BJ (cell line): ENCODE results near the gene STK39. TPM values are rescaled to one million over a fixed set of nuclear protein-coding genes. Genes with fewer than 3 reads are reported as not detected.
A peak's percentile ranks its signal among the peaks of the same experiment; 100 is the strongest.

Experiments
- CTCF ChIA-PET: fragments of 350-600 bp; formaldehyde crosslinking; extraction: SDS; loops from one replicate; lab custom pipeline; 2021; ENCODE audit warnings: antibody characterized with exemption, inconsistent platforms; lab: Yijun Ruan, JAX
- POLR2A ChIA-PET: fragments of 300-600 bp; sonication (Branson Sonifier 250); formaldehyde crosslinking; extraction: SDS; loops from one replicate; lab custom pipeline; 2021; ENCODE audit warnings: antibody characterized with exemption; lab: Charles Lee
- DNase-seq: peaks from one replicate; pipeline ENCODE4 v3.0.0-alpha.2; 2011; ENCODE audit warnings: low read depth
- H3K27me3 ChIP-seq: 2 replicates; pipeline ENCODE4 v1.6.0; 2011; ENCODE audit warnings: low read length; ENCODE audit not compliant: control insufficient read depth, insufficient read depth
- H3K36me3 ChIP-seq: 2 replicates; pipeline ENCODE4 v1.5.1; 2011; ENCODE audit warnings: low read length; ENCODE audit not compliant: control insufficient read depth, insufficient read depth
- H3K4me3 ChIP-seq: 2 replicates; pipeline ENCODE4 v1.5.1; 2011; ENCODE audit warnings: low read depth, mild to moderate bottlenecking, control low read depth, low read length
- polyA plus RNA-seq: library from polyadenylated mRNA; depleted of rRNA; stranded (reverse); fragments of >200 nt; gene quantifications from 2 replicates; pipeline ENCODE4 v1.2.3, GENCODE V29; 2011
- TF ChIP-seq, protein P1 (sequence below): IDR thresholded peaks from 2 replicates; pipeline ENCODE4 v1.5.1; 2011; ENCODE audit warnings: low read depth, mild to moderate bottlenecking, control low read depth, inconsistent platforms, low read length, moderate library complexity; ENCODE audit not compliant: insufficient read depth

STK39 gene
- polyA plus RNA-seq, 1 experiment: 7.6 TPM

DNA sequence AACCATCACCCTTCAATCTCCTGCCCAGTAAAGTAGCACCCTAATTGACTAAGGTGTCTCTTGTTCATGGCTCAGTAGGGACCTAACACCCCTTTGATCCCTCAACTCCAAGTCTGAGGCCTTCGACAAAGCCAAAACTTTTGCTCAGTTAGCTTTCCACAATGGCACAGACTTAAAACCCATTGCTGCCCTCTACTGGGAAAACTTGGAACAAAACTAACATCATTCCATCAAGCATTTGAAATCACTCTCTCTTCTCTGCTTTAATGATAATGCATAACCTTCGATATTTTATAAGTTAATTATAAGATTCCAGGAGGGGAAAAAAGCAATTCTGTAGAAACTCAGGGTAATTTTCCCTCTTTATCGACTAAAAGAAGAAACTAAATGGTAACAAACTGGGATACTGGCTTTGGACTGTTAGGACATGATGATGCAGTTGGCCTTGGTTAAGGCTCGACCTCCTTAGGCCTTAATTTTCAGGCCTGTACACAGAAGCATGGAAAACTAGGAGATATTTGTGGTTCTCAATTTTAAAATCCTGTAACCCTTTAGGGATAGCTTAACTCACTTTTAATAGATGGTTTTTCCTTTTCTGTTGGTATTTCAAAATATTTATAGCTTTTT is 127.8 kb downstream of the STK39 start:
- no peaks in the 10 kb centered on the region for H3K27me3 ChIP-seq
- POLR2A ChIA-PET: interaction anchor here (0.5 kb wide), 1 partner anchor 154 kb away, joined by 6 read pairs; no protein-coding TSS in a partner anchor
- no peaks in the 10 kb centered on the region; the same call in 1 of the 2 replicates for H3K36me3 ChIP-seq
- TF ChIP-seq, protein P1, sequence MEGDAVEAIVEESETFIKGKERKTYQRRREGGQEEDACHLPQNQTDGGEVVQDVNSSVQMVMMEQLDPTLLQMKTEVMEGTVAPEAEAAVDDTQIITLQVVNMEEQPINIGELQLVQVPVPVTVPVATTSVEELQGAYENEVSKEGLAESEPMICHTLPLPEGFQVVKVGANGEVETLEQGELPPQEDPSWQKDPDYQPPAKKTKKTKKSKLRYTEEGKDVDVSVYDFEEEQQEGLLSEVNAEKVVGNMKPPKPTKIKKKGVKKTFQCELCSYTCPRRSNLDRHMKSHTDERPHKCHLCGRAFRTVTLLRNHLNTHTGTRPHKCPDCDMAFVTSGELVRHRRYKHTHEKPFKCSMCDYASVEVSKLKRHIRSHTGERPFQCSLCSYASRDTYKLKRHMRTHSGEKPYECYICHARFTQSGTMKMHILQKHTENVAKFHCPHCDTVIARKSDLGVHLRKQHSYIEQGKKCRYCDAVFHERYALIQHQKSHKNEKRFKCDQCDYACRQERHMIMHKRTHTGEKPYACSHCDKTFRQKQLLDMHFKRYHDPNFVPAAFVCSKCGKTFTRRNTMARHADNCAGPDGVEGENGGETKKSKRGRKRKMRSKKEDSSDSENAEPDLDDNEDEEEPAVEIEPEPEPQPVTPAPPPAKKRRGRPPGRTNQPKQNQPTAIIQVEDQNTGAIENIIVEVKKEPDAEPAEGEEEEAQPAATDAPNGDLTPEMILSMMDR: peak; percentile 65
- no peak overlapping the region for H3K4me3 ChIP-seq
- CTCF ChIA-PET: interaction anchor here (0.5 to 5.7 kb wide), 47 partner anchors 9 to 1580 kb away, joined by 3 to 101 read pairs (median 4); no protein-coding TSS in a partner anchor
- DNase-seq: peak; percentile 8

GRCh38 chr2:168118733-168119514 is 128.5 kb downstream of the STK39 start:
- H3K36me3 ChIP-seq: no peaks in the 10 kb centered on the region; the same call in 1 of the 2 replicates
- ChIA-PET CTCF (interaction anchor here (0.6 to 5.7 kb wide), 51 partner anchors 9 to 1579 kb away, joined by 3 to 101 read pairs (median 4); no protein-coding TSS in a partner anchor), POLR2A (interaction anchor here (0.5 to 0.6 kb wide), 2 partner anchors 154 to 196 kb away, joined by 3 to 6 read pairs; no protein-coding TSS in a partner anchor)
- peak; percentile 14 for DNase-seq
- H3K27me3 ChIP-seq: no peaks in the 10 kb centered on the region
- TF ChIP-seq, protein P1: peak; percentile 68
- H3K4me3 ChIP-seq: no peak overlapping the region

- H3K36me3 ChIP-seq: no peaks in the 10 kb centered on the region; the same call in 1 of the 2 replicates
- no peak for DNase-seq
- H3K4me3 ChIP-seq: no peak overlapping the region
- TF ChIP-seq, protein P1: peak; percentile 31; the same call in 1 of the 2 replicates
- no peaks in the 10 kb centered on the region for H3K27me3 ChIP-seq
- ChIA-PET CTCF (interaction anchor here (0.8 to 5.7 kb wide), 7 partner anchors 10 to 1577 kb away, joined by 3 to 101 read pairs (median 7); no protein-coding TSS in a partner anchor), POLR2A (no interaction called here)
These were observed 130.9 kb downstream of the STK39 start for GRCh38 chr2:168116448-168116847.

DNA sequence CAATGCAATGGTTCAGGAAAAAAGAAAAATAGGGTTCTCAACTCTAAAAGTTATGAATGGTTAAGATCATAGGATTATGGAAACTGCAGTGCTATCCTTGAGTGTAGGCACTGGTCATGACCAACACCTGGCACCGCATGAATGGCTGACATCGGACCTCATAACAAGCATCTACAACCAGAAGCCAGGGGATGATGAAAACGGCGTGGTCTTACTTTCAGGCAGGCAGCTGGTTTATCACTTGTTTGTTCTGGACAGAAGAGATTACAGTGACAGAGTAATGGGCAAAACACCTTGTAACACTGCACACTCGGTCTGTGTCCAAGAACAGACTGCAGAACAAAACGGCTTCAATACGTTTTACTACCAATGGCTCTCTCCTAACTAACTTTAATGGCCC is 132.8 kb downstream of the STK39 start:
- no peak for DNase-seq
- Histone ChIP-seq H3K4me3 (no peak overlapping the region), H3K27me3 (no peaks in the 10 kb centered on the region), H3K36me3 (no peaks in the 10 kb centered on the region; the same call in 1 of the 2 replicates)
- CTCF ChIA-PET: interaction anchor here (0.6 kb wide), 2 partner anchors 136 to 469 kb away, joined by 3 read pairs; no protein-coding TSS in a partner anchor
- TF ChIP-seq, protein P1: no peak
- POLR2A ChIA-PET: no interaction called here

DNA sequence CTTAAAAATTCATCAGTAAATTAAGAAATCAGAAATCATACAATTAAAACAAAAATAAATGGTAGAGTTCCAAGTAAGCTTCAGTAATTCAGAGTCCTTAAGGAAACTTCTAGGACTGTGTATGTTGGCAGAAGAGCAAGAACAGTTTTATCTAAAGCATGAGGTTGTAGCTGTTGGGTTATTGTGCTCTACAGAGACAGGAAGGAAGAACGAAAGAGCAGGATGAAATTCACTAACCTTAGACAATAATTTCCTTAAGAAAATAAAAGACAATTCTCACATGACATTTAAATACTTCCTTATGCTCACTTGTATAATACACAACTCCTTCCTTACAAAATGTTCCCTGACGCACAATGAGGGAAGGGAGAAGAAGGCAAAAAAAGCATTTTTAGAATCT is 133.4 kb downstream of the STK39 start:
- TF ChIP-seq, protein P1: no peak
- H3K4me3 ChIP-seq: no peak overlapping the region
- H3K36me3 ChIP-seq: no peaks in the 10 kb centered on the region; the same call in 1 of the 2 replicates
- ChIA-PET CTCF (no interaction called here), POLR2A (no interaction called here)
- H3K27me3 ChIP-seq: no peaks in the 10 kb centered on the region
- DNase-seq: no peak
